ENCODE results near the gene TMEM87B. TPM values are rescaled to one million over a fixed set of nuclear protein-coding genes. Genes with fewer than 3 reads are reported as not detected.
A peak's percentile ranks its signal among the peaks of the same experiment; 100 is the strongest.

TMEM87B gene
- total and polyA plus RNA-seq, 7 donors = 1.7 to 6.0 (median 3.2) TPM

DNA sequence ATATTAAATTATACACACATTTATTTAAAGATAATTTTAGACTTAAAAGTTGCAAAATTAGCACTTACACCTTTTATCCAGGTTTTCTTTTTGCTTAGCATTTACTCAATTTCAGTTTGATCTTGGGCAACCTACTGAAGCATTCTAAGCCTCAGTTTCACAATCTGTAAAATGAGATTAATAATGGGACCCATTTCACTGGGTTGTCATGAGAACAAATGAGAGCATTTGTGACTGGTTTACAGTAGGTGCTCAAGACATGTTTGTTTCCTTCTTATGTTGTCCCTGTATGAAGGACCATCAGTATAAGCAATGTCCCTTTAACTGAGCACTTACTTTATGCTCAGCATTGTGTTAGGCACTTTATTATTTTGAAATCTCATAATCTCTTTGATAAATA lies 78.3 kb downstream of the TMEM87B start:
- intact Hi-C loops (cut with DNase I) = no loop called here
- Histone ChIP-seq H3K27me3 (ENCODE audit: insufficient read depth in 3 of 3, low read length in 2 of 3) (peaks cover 0 to 10% (median 5%) of the 10 kb centered on the region in 3 donors), H3K36me3 (ENCODE audit: insufficient read depth in 1 of 2, low read depth in 1 of 2) (no peaks in the 10 kb centered on the region), H3K27ac (no peak overlapping the region), H3K4me1 (no peaks in the 10 kb centered on the region), H3K9me3 (no peaks in the 10 kb centered on the region), H3K4me3 (no peak overlapping the region)
- ATAC-seq = no peak
- TF ChIP-seq CTCF (IDR thresholded peaks at IDR 0.05) = no peak
- DNase-seq = no peak

- Histone ChIP-seq H3K27ac (no peak overlapping the region), H3K4me3 (no peak overlapping the region), H3K4me1 (no peaks in the 10 kb centered on the region), H3K36me3 (ENCODE audit: insufficient read depth in 1 of 2, low read depth in 1 of 2) (no peaks in the 10 kb centered on the region), H3K9me3 (no peaks in the 10 kb centered on the region), H3K27me3 (ENCODE audit: insufficient read depth in 3 of 3, low read length in 2 of 3) (peaks cover 0 to 10% (median 5%) of the 10 kb centered on the region in 3 donors)
- intact Hi-C loops (cut with DNase I) = no loop called here
- DNase-seq = no peak
- WGBS, 3 donors = 71 to 82% (median 78%) methylated on average over 4 of the region's 4 CpGs
- no peak for ATAC-seq
- no peak for TF ChIP-seq CTCF (IDR thresholded peaks at IDR 0.05)
Observed at GRCh38 chr2:112134120-112134519, 79.1 kb downstream of the TMEM87B start.

- no peak for ATAC-seq
- no peaks in the 10 kb centered on the region for H3K36me3 ChIP-seq (ENCODE audit: insufficient read depth in 1 of 2, low read depth in 1 of 2)
- H3K27me3 ChIP-seq (ENCODE audit: insufficient read depth in 3 of 3, low read length in 2 of 3) = peaks cover 0 to 20% (median 9%) of the 10 kb centered on the region in 3 donors
- TF ChIP-seq CTCF (IDR thresholded peaks at IDR 0.05) = no peak
- no peaks in the 10 kb centered on the region for H3K4me1 ChIP-seq
- no peak for DNase-seq
- H3K4me3 ChIP-seq = no peak overlapping the region
- H3K9me3 ChIP-seq = no peaks in the 10 kb centered on the region
- intact Hi-C loops (cut with DNase I) = no loop called here
- 63 to 84% (median 69%) methylated on average over 5 of the region's 5 CpGs for WGBS, 3 donors
- no peak overlapping the region for H3K27ac ChIP-seq
Observed at GRCh38 chr2:112136096-112136495, 81.0 kb downstream of the TMEM87B start.

GRCh38 chr2:112137516-112138158 lies 82.6 kb downstream of the TMEM87B start:
- Histone ChIP-seq H3K9me3 (no peaks in the 10 kb centered on the region), H3K4me1 (no peaks in the 10 kb centered on the region), H3K4me3 (peak overlapping the region; percentile 66), H3K27ac (no peak overlapping the region), H3K27me3 (ENCODE audit: insufficient read depth in 3 of 3, low read length in 2 of 3) (peaks cover 0 to 30% (median 12%) of the 10 kb centered on the region in 3 donors), H3K36me3 (ENCODE audit: insufficient read depth in 1 of 2, low read depth in 1 of 2) (no peaks in the 10 kb centered on the region)
- TF ChIP-seq CTCF (IDR thresholded peaks at IDR 0.05) = no peak
- no peak for DNase-seq
- intact Hi-C loops (cut with DNase I) = no loop called here
- 16 to 23% (median 22%) methylated on average over 15 of the region's 15 CpGs for WGBS, 3 donors
- ATAC-seq = peak in 2 of 4 donors; percentile 27 to 40
